ENCODE results near the gene UEVLD.

GRCh38 chr11:18624161-18624560 lies 35.6 kb upstream of the UEVLD start:
- TF ChIP-seq CTCF (conservative IDR thresholded peaks at IDR 0.05; ENCODE audit: low read length) (no peak), EZH2phosphoT487 (IDR thresholded peaks at IDR 0.05; ENCODE audit: borderline replicate concordance) (no peak)

Measured in Loucy (cell line).